DMS79 (cell line): ENCODE data around the gene ARTN.

Source experiments
- DNase-seq: peaks from one replicate; lab custom pipeline; 2025; lab: John Stamatoyannopoulos, UW

Gene ARTN, protein sequence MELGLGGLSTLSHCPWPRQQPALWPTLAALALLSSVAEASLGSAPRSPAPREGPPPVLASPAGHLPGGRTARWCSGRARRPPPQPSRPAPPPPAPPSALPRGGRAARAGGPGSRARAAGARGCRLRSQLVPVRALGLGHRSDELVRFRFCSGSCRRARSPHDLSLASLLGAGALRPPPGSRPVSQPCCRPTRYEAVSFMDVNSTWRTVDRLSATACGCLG

DNA sequence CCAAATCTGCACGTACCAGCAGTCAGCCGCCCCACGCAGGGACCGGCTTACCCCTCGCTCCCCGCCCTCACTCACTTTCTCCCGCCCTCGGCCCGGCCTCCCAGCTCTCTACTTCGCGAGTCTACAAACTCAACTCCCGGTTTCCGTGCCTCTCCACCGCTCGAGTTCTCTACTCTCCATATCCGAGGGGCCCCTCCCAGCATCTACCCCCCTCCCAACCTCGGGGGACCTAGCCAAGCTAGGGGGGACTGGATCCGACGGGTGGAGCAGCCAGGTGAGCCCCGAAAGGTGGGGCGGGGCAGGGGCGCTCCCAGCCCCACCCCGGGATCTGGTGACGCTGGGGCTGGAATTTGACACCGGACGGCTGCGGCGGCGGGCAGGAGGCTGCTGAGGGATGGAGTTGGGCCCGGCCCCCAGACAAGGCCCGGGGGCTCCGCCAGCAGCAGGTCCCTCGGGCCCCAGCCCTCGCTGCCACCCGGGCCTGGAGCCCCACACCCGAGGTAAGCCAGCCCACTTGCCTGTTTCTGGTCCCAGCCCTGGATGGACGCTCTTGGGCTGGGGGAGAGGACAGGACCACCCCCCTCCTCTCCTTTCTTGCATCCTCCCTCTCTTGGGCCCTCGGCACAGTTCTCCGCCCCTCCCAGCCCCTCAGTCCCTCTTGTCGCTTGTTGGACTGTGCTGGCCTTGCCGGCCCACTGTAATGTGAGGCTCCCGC, at the start of gene ARTN:
Gene ARTN (plus strand): TSS at position 416 of the 715 bp plus-strand sequence. CDS start 1,856 bp downstream, outside the sequence.
- peak; percentile 28 for DNase-seq

DNA sequence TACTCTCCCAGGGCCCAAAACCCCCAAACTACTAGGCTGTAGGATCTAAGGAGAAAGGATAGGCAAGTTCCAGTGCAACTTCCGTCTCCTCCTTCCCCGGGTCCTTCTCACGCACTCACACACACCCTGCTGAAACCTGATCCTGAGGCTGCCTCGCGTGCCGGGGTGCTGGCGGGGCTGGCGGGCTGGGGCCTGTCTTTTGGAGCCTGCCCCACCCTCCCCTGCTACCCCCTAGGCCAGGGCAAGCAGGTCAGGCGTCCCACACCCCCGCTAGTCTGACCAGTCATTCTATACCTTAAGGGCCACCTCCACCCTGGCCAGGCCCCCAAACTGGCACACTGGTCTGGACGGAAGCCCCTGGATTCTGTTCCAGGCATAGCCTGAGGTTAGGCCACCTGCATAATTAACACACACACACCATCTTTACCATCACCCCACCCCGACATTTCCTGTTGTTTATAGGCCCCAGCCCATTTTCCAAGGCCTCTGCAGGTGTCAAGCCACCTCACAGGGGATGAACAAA, 48.3 kb upstream of the ARTN start:
- no peak for DNase-seq

DNA sequence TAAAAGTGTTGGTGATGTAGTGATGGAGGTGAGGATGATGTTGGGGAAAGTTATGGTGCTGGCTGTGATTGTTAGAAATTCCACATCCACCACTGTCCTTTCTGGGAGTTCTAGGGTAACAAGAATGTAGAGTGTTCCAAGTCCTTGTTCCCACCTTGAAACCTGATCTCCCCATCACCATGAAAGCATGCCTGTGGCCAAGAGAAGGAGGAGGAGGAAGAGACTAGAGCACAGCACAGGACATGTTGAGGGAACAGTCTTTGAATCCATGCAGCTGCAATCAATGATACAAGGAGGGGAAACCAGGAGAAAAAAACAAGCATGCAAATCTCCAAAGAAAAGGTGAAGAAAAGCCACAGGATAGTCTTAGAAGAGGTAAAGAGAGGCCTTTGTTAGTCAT, 45.9 kb upstream of the ARTN start:
- no peak for DNase-seq

DNA sequence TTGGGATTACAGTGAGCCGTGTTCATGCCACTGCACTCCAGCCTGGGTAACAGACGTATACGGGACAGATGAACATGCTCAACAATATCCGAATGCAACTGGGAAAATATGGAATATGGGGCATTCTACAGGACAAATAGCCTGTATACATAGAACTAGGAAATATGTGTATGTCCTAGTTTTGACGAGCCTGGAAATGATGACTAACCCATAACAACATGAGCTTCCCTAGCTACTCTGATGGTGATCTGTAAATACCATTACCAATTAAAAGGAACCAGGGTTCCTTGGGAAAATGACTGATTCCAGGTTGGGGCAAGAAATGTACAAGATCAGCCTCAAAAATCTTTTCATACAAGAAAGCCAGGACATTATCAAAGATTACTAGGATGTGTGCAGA, 42.8 kb upstream of the ARTN start:
- no peak for DNase-seq

DNA sequence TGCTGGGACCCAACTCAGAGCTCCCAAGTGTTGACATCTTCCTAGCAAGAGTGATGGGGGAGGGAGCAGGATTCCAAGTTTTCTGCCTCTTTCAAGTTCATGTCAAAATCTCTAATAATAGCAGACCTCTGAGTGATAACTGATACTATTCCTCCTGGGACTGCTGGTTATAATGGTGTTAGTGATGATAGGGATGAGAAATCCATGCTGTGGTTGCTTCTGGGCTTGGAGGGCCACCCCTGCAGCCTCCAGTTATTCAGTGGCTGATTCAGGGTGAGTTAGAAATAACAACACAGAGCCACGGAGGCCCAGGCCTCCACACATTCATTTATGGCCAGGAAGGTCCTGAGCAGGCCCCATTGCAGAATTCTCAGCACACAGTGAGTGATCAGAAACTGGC, 40.6 kb upstream of the ARTN start:
- no peak for DNase-seq

DNA sequence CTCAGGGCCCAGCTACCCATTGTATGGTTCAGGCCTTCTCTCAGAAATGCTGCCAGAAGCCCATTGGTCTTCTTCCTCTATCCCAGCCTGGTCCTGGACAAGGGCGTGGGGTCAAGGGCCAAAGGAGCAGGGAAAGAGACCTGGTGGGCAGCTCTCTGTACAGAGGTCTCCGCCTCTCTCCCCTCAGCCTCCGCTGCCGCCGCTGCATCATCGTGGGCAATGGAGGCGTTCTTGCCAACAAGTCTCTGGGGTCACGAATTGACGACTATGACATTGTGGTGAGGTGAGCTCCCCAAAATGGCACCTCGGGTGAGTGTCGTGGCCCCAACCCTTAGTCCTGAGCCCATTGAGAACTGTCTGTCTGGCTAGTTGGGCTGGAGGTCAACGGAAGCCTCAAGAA, 34.6 kb upstream of the ARTN start:
- DNase-seq, result no peak

DNA sequence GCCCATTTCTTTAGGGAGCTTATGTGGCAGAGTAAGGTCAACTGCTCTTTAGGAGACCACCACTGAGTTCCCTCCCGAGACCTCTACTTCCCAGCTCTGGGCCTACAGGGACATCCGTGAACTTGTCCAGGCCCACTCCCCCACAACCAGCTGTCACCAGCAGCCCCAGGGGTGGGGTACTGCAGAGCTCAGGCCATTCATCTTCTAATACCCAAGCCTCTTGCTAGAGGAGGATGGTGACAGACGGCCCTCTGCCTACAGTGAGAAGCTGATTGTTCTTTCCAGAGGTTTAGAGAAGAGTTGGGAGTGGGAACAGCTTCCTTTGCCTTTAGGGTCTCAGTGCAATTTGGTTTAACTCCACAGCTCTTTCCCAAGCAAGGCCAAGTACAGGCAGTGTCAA, 33.2 kb upstream of the ARTN start:
- no peak for DNase-seq

DNA sequence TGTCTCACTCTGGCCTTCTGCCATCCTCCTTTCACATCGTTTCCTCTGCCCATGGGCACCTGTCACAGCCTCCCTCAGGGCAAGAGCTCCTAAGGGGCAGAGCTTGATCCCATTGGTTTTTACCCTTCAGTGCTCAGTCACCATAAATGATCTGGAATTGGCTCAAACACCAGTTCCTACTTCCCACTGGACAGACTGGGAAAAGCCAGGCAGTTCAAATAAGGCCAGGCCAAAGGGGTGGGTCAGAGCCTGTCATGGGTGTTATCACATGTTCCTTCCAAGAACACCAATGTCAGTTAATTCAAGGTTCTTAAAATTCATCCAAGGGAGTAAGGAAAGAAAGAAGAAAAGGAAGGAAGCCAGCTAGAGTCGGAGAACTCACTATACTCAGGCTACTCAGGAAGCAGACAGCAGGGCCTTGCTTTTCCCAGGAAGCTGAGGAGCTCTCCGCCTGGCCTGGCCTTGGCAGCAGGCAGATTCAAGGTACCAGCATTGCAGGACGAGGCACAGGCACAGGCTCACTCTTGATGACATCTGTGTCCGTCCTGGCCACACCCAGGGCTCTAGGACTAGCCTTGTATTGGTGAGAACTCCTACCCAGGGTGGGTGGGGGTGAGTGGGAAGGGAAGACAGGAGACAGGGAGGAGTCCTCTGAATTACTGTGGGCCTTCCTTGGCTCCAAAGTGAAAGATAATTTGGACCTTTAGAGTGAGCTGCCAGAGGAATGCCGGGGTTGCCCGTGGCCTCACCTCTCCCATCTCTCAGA, 32.2 kb upstream of the ARTN start:
- DNase-seq, result no peak

DNA sequence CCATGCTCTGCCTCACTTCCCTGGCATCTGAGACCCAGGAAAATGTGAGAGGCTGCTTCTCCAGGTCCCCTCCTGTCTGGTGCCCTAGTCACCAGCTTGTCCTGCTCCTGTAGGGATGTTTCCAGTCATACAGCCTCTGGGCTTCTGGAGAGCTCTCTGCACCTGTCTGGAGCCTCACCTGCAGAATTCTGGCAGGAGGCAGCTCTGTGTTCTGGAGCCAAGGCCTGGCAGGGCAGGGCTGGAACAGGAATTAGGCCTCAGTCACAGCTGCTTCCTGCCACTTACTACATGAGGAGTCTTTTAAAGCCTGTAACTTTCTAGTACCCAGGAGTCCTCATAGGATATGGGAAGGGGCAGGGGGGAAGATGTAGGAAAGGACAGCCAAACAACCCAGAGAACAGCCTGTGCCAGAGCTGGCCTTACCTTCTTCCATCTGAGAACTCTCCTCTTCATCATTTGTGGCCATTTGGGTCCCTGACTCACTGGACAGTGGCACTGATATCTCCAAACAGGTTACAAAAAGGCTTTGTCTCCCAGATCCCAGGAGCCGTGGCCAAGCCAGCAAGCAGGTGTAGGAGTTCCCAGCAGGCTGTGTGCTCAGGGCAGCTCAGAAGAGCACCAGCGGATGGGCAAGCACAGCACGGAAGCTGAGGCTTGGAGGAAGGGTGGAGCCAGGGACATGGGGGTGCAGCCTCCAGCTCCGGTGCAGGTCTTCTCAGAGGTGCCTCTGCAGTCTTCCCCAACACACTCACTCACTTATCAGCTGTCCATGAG, 31.4 kb upstream of the ARTN start:
- DNase-seq, result no peak

DNA sequence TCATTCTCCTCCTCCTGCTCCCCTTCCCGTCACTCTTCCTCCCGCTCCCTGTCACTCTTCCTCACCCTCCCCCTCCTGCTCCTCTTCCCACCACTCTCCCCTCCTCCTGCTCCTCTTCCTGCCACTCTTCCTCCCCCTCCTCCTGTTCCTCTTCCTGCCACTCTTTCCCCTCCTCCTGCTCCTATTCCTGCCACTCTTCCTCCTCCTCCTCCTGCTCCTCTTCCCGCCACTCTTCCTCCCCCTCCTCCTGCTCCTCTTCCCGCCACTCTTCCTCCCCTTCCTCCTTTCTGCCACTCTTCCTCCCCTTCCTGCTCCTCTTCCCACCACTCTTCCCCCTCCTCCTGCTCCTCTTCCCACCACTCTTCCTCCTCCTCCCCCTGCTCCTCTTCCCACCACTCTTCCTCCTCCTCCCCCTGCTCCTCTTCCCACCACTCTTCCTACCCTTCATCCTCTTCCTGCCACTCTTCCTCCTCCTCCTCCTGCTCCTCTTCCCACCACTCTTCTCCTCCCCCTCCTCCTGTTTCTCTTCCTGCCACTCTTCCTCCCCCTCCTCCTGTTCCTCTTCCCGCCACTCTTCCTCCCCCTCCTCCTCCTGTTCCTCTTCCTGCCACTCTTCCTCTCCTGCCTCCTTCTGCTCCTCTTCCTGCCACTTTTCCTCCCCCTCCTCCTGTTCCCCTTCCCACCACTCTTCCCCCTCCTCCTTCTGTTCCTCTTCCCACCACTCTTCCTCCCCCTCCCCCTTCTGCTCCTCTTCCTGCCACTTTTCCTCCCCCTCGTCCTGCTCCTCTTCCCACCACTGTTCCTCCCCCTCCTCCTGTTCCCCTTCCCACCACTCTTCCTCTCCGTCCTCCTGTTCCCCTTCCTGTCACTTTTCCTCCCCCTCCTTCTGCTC, 28.7 kb upstream of the ARTN start:
- DNase-seq, result no peak

DNA sequence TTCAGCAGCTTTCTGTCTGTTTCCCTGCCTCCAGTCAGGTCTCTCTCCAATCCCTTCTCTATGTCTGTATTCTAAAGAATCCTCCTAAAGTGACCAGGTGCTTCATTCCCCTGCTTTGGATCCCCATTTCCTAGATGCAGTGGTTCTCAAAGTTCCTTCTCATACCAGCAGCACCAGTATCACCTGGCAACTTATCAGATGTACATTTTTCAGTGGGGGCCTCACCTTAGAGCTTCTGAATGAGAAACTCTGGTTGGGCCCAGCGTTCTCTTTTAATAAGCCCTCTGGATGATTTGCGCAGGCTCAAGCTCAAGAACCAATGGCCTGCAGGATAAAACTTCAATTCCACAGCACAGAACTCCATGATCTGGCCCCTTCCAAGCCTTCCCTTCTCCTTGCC, 25.4 kb upstream of the ARTN start:
- no peak for DNase-seq

DNA sequence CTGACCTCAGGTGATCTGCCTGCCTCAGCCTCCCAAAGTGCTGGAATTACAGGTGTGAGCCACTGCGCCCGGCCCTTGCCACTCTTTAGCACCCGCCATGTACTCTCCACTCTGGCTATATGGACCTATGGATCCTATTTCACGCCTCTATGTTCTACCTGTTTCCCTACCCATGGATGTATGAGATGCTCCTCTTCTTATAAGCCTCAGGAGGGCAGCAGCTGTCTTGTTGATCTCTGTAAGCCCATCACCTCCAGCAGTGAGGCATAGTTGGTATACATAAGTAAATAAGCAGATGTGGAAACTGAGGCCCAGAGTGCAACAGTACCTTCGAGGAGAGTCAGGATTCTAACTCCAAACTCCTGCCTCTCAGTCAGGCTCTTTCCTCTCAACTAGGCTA, 24.7 kb upstream of the ARTN start:
- DNase-seq, result no peak

DNA sequence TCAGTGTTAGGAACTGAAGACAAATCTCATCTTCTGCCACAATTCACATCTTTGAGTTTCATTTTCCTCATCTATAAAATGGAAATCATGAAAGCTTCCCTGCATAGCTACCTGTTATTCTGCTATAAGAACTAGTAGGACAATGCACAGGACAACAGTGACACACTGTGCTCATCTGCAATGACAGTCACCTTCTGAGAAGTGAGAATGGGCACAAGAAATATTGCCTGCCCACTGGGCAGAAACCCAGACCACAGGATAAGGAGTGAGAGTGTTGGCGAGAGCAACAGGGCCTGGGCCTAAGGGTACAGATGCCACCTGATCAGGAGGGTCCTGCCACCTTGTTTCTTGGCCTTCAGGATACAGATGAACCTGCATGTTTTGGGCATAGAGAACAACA, 23.3 kb upstream of the ARTN start:
- no peak for DNase-seq

DNA sequence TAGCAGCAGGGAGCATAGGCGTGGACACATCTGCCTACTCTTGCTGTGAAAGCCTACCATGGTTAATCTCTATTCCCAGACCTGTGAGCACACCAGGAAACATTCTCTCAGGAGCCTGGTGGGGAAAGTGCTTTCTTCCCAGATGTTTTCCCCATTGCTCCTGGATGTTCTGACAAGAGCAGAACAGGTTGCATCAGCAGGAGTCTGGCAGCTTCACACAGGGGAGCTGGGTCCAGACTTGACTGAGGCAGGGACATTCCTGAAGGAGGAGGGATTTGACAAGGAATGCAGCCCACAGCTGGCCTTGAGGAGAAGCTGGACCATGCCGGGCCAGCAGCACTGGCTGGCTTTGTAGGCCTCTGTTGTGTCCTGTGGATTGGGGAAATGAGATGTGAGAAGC, 21.0 kb upstream of the ARTN start:
- DNase-seq, result no peak

DNA sequence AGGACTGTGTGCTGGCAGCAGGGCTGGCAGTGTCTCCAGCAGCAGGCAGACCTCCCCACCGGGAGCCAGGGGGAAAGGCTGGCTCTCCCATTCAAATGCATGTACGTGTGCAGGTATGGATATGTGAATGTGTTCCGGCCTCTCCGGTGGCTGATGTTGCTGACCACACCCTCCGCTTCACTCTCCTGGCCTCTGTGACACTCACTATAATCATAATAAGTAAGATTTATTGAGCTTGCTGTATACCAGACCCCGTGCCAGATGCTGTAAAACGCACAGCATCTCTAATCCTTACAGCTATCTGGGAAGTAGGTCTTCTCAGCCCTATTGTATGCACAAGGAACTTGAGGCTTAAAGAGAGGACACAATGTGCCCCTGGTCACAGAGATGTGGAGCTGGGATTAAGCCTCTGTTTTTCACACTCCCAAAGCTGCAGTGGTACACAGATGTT, 20.5 kb upstream of the ARTN start:
- DNase-seq, result no peak

DNA sequence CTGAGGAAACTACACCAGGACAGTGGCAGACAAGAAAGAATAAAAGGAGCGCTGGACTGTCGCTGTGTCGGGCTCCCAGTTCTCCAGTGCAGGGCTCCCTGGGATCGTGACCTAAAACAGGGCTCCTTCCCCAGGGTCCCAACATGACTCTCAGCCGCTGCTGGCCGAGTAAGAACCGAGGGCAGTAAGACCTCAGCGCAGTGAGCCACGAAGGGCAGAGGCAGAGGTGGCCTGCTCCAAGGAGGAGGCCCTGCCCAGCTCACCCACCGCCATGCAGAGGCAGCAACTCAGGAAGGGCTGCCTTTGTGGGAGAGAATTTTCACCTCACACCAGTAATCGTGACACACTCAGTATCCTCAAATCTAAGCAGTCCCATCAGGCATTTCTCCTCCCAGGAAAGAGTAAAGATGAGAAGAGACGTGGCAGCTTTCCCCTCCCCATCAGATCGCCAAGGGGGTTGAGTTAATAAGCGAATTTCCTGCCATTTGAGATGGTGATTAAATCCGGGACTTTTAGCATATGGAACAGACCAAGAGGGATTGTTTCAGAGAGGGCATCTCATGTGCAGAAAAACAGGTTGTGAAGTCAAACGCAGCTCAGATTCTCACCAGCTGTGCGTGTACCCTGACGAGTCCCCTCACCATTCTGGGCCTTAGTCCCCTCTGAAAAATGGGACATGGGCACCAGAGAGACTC, 19.8 kb upstream of the ARTN start:
- no peak for DNase-seq

DNA sequence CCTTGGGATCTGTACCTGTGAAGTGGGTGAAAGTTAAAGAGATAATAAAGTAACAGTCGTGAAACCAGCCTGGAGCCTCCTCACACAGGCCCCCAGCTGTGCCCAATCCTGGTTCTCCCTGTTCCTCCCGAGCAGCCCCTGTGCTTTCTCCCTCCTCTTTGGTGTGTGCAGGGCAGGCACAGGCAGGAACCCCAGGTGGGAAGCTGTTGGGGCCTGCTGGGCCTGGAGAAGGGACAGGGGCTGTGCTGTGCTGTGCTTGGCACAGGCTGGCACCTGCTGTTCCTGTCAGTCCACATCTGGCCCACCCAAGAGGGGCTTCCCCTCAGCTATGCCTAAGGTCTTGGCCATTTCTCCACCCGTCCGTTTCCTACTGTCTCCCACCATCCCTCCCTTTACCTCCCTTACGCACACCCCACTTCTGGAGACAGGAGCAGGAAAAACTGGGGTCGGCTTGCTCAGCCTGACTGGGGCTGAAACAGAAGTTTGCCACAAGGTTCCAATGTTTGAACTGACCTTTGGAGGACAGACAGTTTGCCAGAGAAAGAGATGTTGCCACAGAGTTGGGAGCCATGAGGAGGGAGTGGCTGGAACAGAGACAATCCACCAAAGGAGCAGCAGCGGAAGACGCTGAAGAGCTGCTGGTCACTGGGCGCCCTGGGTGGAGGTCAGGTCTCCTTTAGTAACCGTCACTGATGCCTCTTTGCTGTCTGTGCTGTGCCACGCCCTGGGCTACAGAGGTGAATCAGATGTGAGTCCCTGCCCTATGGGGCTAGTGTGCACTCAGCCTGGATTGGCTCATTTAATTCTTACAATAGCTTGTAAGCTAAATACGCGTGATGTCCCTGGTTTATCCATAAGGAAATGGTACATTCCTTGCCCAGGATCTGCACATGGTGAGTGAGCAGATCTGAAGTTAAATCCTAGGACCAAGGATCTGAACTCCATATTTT, 18.8 kb upstream of the ARTN start:
- DNase-seq, result no peak

DNA sequence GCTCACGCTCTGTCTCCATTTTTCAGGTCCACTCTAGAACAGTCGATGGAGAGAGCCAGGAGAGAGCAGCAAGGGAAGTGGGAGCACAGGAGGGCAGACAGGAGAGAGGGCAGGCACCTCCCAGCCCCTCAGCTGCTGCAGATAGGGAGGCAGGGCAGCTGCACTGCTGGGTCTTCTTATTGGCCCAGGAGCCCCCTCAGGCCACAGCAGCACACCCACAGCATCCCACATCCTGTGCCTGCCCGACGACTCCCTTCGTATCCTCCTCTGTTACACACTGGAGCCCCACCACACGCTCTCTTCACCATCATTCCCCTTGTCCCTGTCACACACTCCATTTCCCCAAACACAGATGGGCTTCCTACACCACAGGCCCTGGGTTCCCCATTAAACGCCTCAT, 13.7 kb upstream of the ARTN start:
- no peak for DNase-seq

DNA sequence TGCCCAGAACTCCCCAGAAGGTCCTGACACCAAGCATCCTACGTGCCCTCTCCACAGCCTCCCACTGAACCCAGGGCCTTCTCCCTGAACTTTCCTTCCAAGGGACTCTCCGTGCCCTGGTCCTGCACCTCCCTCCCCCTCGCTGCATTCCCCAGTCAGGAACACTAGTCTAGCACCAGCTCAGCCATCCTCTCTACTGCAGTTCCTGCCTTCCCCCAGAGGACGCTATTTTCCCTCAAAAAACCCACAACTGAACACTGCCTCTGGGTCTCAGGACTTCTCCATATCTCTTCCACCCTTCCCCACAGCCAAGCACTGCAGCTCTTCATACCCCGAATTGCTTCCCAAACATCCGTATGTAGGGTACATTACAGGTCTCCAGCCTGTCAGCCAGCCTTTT, 12.6 kb upstream of the ARTN start:
- DNase-seq, result no peak
